ENCODE measurements around the gene IL10. TPM values are rescaled to one million over a fixed set of nuclear protein-coding genes. Genes with fewer than 3 reads are reported as not detected.

IL10 gene
- polyA plus RNA-seq, 1 donor (not counting 4 experiments of a cell fraction or from before 2014, with no cell fraction given): not detected

- dilution Hi-C loops (cut with MboI; ENCODE audit: extremely low pct_ligation_motif_present, low sequenced_read_pairs): no loop called here
- Histone ChIP-seq H3K4me3 (ENCODE audit: control insufficient read depth in 2 of 3, extremely low read depth in 1 of 3, insufficient read depth in 2 of 3, low read depth in 1 of 3, low read length in 3 of 3) (no peak overlapping the region), H3K9me1 (ENCODE audit: control insufficient read depth, extremely low read depth, insufficient read depth, low read length) (peaks cover 15% of the 10 kb centered on the region), H3K4me2 (ENCODE audit: control insufficient read depth, extremely low read depth, insufficient read depth, low read depth, low read length) (peak overlapping the region; percentile 64), H3K36me3 (ENCODE audit: control insufficient read depth in 2 of 2, extremely low read depth in 1 of 2, insufficient read depth in 2 of 2, low read length in 2 of 2) (peaks cover 0 to 4% of the 10 kb centered on the region in 2 experiments), H3K4me1 (ENCODE audit: control insufficient read depth, extremely low read depth, insufficient read depth, low read length) (peaks cover 15% of the 10 kb centered on the region), H3K27ac (ENCODE audit: control insufficient read depth, insufficient read depth, low read length) (peak overlapping the region; percentile 12), H2AFZ (ENCODE audit: control insufficient read depth, low read length) (no peak overlapping the region), H3K27me3 (ENCODE audit: control insufficient read depth, extremely low read depth, insufficient read depth, low read length) (no peaks in the 10 kb centered on the region), H3K9ac (ENCODE audit: control insufficient read depth, extremely low read depth, insufficient read depth, low read length) (no peak overlapping the region), H4K20me1 (ENCODE audit: control insufficient read depth, extremely low read depth, insufficient read depth, low read length) (peaks cover 40% of the 10 kb centered on the region), H3K9me3 (ENCODE audit: control insufficient read depth, low read depth, low read length) (no peaks in the 10 kb centered on the region), H3K79me2 (ENCODE audit: control insufficient read depth, insufficient read depth, low read length) (peaks cover 81% of the 10 kb centered on the region)
- TF ChIP-seq CTCF (optimal IDR thresholded peaks at IDR 0.05 in 1 of 3, IDR thresholded peaks at IDR 0.05 in 1 of 3, conservative IDR thresholded peaks at IDR 0.05 in 1 of 3; ENCODE audit: extremely low read depth in 1 of 3, insufficient read depth in 2 of 3, low read length in 3 of 3) (no peak), EZH2 (IDR thresholded peaks at IDR 0.05; ENCODE audit: low read length) (no peak)
- DNase-seq (ENCODE audit: low read depth, low spot score) (peak; percentile 48), FAIRE-seq (no peak)
Measured at GRCh38 chr1:206723805-206724472, 48.4 kb downstream of the IL10 start.

GRCh38 chr1:206723462-206723804 is 48.9 kb downstream of the IL10 start:
- FAIRE-seq: no peak
- peaks cover 38% of the 10 kb centered on the region for H4K20me1 ChIP-seq (ENCODE audit: control insufficient read depth, extremely low read depth, insufficient read depth, low read length)
- TF ChIP-seq EZH2 (IDR thresholded peaks at IDR 0.05; ENCODE audit: low read length) (no peak), CTCF (optimal IDR thresholded peaks at IDR 0.05 in 1 of 3, IDR thresholded peaks at IDR 0.05 in 1 of 3, conservative IDR thresholded peaks at IDR 0.05 in 1 of 3; ENCODE audit: extremely low read depth in 1 of 3, insufficient read depth in 2 of 3, low read length in 3 of 3) (no peak)
- no peaks in the 10 kb centered on the region for H3K9me3 ChIP-seq (ENCODE audit: control insufficient read depth, low read depth, low read length)
- no peaks in the 10 kb centered on the region for H3K27me3 ChIP-seq (ENCODE audit: control insufficient read depth, extremely low read depth, insufficient read depth, low read length)
- H2AFZ ChIP-seq (ENCODE audit: control insufficient read depth, low read length): no peak overlapping the region
- peaks cover 15% of the 10 kb centered on the region for H3K9me1 ChIP-seq (ENCODE audit: control insufficient read depth, extremely low read depth, insufficient read depth, low read length)
- no peaks in the 10 kb centered on the region for H3K36me3 ChIP-seq (ENCODE audit: control insufficient read depth in 2 of 2, extremely low read depth in 1 of 2, insufficient read depth in 2 of 2, low read length in 2 of 2)
- no peak overlapping the region for H3K4me3 ChIP-seq (ENCODE audit: control insufficient read depth in 2 of 3, extremely low read depth in 1 of 3, insufficient read depth in 2 of 3, low read depth in 1 of 3, low read length in 3 of 3)
- H3K79me2 ChIP-seq (ENCODE audit: control insufficient read depth, insufficient read depth, low read length): peaks cover 80% of the 10 kb centered on the region
- peak overlapping the region; percentile 9 for H3K27ac ChIP-seq (ENCODE audit: control insufficient read depth, insufficient read depth, low read length)
- H3K4me1 ChIP-seq (ENCODE audit: control insufficient read depth, extremely low read depth, insufficient read depth, low read length): peaks cover 15% of the 10 kb centered on the region
- dilution Hi-C loops (cut with MboI; ENCODE audit: extremely low pct_ligation_motif_present, low sequenced_read_pairs): no loop called here
- no peak overlapping the region for H3K9ac ChIP-seq (ENCODE audit: control insufficient read depth, extremely low read depth, insufficient read depth, low read length)
- peak overlapping the region; percentile 64 for H3K4me2 ChIP-seq (ENCODE audit: control insufficient read depth, extremely low read depth, insufficient read depth, low read depth, low read length)
- DNase-seq (ENCODE audit: low read depth, low spot score): no peak

All from keratinocyte (primary cell).